HG03460 (cell line): ENCODE results near the gene ALAS1.

ENCODE experiments used
- ATAC-seq: cut with Tn5 transposase; IDR thresholded peaks from one replicate; pipeline ENCODE4 v1.9.1; 2021; ENCODE audit not compliant: unreplicated experiment

ALAS1 gene

DNA sequence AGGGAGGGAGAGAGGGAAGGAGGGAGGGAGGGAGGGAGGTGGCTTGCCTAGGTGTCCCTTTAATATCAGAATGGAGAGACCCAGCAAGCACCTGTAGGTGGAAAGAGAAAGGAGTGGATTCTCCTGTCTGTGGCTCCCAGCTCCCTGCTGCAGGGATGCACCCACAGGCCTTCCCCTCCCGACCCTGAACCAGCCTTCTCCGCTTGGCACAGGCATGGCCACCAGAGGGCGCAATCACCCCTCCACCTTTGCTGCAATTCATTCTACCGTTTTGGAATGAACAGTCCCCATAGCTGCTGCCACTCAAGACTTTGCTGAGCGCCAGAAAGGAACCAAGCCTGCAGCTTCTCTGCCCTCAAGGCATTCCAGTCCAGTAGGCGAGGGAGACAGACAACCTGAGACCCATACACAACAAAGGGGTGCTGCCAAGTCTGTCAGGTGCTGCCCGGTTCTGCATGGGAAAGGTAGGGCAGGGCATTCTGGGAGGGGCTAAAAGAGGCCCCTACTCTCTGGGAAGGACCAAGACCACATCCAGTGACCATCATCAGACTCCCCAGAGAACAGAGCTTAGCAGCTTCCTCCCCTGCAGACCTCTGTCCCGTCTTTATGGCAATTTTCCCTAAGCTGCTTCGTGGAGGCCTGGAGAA, 22.5 kb downstream of the ALAS1 start:
- ATAC-seq, result no peak

DNA sequence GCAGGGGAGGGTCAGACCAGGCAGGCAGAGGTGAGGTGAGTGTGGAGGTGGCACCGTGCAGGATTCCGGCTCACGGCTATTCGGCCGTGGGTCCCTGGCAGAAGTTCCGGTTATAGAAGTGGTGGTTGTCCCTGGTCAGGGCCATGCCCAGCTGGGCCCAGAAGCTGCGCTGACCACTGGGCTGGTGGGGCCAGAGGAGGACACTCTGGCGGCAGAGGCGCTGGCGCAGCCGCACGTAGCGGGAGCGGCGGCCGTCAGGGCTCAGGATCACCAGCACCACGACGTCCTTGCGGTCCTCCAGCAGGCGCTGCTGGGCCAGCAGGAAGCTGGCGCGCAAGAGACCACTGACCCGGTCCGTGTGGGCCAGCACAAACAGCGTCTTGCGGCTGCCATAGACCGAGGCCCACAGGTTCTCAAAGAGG, 23.2 kb downstream of the ALAS1 start:
- no peak for ATAC-seq

DNA sequence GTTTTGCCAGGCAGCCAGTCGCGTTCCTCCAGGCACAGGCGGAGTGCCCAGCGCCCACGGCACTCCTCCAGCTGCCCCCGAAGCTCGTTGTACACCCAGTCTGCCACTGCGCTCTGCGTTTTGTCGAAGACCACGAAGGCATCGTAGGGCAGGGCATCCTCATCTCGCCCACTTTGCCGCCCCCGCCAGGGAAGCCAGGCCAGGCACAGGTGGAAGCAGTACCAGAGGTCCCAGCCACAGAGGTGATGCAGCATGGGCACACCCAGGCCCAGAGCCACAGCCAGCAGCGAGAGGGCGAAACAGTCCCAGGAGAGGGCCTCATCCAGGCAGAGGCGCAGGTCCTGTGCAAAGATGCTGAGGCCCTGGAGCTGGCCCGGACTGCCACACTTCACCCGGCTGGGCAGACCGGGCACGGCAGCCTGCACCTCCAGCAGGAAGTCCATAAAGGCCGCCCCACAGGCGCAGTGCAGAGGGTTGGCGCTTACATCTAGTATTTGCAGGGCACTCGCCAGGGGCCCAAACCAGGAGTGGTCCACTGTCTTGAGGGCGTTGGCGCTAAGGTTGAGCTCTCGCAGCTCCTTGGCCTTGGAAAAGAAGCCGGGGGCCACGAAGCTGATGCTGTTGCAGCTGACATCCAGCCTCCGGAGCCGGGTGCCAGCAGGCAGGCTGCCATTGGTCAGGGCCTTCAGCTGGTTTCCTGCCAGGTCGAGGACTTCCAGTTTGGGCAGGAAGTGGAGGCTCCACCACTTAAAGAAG, 23.8 kb downstream of the ALAS1 start:
- no peak for ATAC-seq

DNA sequence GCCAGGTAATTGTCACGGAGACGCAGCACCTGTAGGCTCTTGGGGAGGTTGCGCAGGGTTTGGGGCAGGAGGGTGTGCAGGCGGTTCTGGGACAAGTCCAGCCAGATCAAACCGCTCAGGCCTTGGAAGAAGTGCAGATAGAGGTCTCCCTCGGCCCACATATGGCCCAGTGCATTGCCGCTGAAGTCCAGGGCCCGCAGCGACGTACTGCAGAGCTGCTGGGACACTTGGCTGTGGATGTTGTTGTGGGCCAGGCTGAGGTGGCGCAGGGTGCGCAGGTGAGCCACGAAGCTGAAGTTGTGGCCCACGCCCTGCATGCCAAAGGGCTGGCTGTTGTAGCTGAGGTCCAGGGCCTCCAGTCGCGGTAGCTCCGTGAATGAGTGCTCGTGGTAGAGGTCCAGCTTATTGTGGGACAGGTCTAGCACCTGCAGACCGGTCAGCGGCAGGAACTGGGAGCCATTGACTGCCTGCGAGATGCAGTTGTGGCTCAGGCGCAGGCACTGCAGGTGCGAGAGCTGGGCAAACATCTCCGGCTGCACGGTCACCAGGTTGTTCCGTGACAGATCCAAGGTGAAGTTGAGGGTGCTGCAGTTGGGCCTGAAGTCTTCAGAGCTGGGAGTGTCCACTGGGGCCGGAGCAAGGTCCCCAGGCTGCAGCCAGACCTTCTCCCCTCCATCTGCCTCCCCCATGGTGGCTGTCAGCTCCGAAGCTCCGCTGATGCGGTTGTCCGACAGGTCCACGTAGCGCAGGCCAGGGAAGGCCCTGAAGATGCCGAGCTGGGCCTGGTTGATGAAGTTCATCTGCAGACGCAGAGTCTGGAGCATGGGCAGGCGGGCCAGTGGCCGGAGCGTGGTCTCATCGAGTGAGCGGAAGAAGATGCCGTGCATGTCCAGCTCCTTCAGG, 24.6 kb downstream of the ALAS1 start:
- ATAC-seq, result no peak

DNA sequence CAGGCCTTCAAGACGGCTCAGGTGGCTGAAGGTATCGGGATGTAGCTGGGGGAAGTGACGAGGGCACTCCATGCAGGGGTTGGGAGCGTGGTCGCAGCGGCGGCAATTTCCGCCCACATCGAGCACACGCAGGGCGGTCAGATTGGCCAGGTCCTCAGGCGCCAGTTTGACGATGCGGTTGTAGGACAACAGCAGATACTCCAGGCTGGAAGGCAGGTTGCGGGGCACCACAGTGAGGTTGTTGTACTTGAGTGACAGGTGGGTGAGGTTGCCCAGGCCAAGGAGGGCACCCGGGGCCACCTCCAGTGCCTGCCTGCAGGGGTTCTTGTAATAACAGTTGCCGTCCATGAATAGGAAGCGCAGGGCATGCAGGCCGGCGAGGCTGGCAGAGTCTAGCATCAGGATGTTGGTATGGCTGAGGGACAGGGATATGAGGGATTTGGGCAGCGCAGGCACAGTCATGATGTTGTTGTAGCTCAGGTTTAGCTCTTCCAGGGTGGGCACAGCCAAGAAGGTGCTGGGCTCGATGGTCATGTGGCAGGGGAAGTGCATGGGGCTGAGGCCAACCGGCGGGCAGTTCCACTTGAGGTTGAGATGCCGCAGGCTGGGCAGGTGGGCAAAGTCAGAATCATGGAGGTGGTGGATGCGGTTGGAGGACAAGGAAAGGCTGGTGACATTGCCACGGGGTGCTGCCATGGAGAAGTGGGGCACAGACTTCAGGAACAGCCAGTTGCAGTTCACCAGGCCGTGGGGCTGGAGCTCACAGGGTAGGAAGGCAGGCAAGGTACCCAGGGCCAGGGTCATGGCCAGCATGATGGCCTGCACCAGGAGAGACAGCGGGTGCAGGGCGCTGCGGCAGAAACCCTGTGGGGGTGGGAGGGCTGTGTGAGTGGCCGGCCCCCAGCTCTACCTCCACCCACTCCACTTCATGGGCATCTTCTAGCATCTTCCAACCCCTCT, 25.8 kb downstream of the ALAS1 start:
- ATAC-seq, result no peak

DNA sequence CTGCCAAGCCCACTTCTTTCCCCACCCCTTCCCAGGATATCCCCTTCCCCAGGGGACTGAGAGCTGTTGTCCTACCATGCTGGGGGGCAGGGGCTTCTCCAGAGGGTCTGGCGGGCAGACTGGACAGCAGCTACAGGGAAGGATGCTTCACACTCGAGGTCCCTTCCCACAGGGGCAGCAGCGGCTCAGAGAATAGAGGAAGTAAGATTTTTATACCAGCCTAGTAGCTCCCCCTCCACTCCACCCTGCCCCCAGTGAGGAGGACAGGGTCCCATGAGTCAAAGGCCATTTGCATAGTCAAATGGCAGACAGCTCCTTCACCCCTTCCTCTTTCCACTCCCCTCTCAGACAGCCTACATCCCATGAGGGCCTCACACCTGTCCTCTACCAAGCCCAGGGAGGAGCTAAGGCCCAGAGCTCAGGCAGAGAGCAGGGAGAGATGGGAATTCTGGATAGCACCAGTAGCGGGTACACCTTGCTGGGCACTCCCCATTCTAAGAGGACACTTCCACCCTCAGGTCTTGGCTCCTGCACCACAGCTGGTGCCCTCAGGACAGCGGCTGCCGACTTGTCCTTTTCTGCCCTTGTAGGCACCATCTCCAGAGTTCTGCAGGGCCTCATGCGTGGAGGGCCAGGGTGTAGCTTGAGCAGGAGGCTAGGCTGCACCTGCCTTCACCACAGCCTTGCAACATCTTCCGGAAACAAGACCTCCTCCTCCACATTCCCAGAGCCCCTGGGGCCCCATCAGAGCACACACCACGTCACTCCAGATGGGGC, 27.7 kb downstream of the ALAS1 start, which contains the start of gene TLR9:
TSS of gene TLR9 (minus strand) at position 194 of the 777 bp plus-strand sequence. CDS start at position 78, 116 bp downstream.
- ATAC-seq, result peak; percentile 88

DNA sequence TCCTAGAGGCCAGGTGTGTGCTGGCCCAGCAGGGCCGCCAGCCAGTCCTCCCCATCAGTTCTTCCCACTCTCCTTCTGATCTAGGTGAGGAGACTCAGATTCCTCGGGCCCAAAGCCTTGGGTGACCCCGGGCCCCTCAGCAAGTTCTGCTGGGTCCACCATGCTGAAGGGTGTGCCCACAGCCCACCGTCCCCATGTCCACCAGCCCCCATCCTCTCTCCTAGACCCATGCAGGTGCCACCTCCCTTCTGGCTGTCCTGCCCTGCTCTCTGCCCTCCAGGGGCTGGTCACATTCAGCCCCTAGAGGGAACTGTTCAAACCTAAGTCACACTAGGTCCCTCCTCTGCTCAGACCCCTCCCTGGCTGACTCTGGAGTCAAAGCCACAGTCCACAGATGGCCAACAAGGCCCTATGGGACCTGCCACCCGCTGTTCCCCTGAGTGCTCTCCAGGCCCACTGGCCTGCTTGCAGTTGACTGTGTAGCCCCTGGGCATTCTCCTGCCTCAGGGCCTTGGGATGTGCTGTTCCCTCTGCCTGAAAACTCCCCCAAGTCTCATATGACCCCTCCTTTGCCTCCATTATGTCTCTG, 28.4 kb downstream of the ALAS1 start:
- no peak for ATAC-seq

DNA sequence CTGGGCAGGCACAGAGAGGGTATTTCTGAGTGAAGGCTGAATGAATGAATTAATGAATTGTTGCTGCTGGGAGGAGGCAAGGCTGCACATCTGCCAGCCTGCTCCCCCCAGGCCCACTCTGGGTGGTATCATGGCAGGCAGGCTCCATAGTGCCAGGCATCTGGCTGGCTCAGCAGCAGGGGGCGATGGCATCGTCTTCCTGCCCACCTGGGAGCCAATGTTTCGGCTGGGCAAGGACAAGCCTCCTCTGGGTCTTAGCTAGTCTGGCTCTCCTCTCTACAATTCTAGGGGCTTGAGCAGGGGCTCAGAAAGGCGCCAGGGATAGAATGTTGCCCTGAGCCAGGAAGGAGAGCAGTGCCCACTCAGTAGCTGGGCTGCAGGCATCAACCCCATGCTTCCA, 29.2 kb downstream of the ALAS1 start:
- ATAC-seq, result no peak

DNA sequence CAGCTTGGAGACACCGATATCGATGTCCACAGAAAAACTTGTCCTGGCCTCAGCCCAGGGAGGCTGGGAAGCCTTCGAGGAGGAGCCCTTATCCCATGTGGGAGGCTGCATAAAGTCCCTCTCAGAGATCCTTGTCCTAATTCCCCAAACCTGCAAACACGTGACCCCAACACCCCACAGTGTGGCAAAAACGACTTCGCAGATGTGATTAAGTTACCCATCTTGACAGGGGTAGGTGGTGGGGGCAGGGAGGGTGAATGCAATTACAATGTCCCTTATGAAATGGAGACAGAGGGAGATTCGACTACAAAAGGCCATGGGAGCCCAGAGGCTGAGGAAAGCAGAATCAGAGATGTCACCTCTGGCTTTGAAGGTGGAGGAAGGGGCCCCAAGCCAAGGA, 29.8 kb downstream of the ALAS1 start:
- no peak for ATAC-seq

DNA sequence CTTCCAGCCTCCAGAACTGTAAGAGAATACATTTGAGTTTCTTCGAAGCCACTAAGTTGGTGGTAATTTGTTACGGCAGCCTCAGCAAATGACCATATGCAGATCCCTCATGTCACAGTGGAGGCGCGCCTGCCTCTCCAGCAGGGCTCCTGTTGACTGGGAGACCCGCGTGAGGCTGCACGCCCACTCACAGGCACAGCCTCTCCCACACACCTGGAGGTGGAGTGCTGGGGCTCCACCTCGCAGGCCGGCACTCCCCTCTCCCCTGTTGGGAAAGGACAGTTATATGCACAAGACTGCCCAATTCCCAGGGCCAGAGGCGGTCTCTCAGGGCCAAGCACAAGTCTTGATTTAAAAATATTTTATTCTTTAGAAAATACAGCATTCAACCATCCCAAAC, 30.3 kb downstream of the ALAS1 start:
- no peak for ATAC-seq

DNA sequence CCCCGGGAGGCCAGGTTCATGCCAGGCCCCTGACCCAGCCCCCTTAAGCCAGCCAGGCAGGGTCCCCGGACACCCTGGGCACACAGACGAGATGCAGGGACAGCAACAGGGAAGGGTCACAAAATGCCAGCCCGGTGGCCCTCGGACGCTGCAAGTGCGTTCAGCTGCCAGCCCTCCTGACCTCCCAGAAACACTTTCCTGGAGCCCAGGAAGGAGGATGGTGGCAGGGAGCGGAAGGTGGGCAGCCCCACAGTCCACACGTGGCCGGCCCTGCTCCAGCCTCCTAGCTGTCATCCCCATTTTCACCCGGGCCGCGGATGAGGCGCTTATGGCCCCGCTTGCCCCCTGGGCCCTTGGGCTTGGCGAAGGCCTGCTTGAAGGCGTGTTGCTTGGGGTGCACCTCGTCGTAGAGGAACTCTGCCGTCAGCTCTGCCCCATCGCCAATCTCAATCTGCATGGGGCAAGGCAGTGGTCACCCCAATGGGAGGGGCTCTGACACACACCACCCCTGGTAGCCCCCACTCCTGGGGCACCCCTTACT, 30.9 kb downstream of the ALAS1 start:
- no peak for ATAC-seq

DNA sequence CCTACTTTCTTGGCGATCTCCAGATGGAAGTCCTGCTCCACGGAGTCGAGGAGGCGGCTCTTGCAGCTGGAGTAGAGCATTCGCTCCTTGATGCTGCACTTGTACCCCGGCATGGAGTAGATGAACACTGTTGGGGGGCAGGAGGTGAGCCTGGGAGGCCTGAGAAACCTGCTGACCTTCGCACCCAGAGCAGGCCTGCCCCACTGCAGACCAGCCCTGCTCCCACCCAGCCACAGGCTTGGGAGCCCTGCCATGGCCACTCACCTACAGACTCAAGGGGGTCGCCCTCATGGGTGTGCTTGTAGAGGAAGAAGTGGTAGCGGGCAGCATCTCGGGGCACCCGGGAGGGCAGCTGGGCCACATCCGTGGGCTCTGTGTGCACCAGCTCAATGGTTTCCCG, 31.7 kb downstream of the ALAS1 start:
- no peak for ATAC-seq

DNA sequence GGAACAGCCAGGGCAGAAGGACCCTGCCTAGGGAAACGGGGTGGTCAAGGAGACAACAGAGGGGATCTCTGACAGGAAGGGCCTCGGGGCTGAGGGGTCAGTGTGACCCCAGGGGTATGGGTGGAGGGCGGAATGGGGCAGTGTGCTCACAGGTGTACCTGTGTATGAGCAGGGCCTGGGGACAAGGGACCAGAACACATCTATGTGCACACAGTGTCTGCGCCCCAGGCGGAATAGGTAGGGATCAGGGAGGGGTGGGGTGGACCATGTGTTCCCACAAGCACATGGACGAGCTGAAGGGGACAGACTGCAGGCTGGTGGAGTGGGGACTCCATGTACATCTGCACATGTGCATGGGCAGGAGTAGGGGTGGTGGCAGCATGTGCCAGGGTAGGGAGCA, 32.5 kb downstream of the ALAS1 start:
- ATAC-seq, result no peak

DNA sequence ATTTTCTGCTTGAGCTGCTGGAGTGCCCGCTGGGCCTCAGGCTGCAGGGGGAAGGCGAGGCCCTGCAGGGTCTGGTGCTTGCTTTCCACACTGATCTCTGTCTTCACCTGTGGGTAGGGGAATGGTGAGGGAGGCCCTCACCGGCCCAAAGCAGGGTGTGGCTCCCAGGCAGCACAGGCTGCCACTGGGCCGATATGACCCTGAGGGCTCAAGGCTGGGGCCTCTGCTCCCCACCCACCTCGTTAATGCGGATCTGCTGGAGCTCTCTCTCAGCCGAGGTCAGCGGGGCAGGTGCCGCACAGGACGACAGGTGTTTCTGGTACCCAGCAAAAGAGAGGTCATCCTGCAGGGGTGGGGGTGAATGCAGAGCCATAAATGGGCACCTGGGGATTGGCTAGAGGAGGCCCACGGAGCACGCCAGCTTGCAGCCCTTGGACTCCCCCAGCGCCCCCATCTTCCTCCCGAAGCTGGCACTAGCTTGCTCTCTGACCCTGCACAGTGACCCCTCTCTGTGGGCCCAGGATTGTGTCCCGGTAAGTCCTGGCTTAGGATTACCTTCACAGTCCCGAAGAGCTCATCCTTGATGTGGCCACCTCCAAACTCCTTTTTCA, 33.0 kb downstream of the ALAS1 start:
- ATAC-seq, result no peak

DNA sequence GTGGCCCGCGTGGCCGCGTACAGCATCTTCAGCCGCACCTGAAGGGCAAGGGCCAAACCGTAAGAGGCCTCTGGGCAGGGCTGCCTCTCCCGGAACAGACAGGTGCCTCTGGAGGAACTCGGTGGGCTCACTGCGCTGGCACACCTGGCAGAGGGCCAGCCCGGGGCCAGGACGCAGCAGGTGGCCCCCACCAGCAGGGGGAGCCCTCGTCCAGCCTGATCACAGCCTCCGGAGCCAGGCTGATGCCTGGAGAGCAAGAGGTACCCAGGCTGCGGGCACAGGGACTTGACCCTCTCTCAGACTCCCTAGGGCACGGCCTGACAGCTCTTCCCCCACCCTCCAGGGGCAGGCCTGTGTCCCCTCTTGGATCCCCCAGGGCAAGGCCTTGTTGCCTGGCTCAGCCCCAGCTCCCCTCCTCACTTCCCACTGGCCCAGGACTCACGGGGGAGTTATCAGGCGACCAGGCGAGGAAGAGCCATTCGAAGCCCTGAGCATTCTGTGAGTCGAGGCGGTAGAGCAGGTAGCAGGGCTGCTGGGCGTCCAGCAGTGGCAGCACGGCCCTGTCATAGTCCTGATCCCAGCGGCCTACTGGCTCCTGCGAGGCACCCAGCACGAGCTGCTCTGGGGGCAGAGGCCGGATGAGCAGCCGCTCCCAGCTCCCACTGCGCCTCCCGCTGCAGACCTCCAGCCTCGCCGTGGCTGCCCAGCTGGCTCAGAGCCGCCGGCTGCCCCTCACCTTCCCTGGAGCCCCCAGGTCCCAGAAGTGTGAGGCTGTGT, 33.7 kb downstream of the ALAS1 start:
- no peak for ATAC-seq

DNA sequence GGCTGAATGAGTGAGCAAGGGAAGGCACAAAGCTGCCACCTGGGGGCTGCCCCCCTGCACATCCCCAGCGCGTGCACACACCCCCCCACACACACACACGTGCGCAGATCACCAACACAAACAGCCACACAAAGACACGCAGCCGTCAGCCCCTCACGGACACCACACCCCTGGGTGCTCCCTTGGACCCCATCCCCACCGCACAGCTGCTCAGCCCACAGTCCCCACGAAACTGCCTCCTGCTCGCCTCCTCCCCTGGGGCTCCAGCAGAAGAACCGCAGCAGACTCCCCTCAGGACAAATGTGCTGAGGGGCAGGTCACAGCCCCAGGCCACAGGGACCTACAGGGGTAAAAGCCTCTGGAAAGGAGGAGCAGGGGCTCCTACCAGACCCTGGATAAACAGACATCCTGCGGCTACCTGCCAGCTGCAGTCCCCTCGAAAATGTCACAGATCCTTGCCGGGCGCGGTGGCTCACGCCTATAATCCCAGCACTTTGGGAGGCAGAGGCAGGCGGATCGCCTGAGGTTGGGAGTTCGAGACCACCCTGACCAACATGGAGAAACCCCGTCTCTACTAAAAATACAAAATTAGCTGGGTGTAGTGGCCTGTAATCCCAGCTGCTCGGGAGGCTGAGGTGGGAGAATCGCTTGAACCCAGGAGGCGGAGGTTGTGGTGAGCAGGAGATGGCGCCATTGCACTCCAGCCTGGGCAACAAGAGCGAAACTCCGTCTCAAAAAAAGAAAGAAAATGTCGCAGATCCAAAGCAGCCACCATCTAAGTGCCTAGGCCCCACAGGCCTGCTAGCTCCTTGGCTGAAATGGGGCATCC, 34.5 kb downstream of the ALAS1 start:
- ATAC-seq, result no peak

DNA sequence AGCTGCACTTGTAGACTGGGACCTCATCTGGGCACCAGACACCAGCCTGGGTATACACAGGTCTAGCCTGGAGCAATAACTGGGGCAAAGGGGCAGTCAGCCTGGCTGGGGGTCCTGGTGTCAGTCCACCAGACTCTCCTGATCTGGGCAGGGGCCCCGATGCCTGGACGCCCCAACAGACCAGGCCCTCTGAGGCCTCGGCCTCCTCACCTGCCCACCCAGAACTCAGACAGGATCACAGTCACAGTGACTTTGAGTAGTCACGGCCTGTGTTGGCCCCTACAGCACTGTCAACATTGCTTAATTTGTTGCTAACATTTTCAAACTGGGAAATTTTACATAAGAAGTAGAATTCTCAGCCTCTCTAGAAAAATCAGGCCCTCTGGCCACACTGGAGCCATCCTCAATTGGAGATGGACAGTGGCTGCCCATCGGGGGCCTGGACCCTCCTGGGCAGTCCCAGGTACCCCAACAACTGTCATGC, 35.2 kb downstream of the ALAS1 start:
- no peak for ATAC-seq
